OCI-LY3 (cell line): ENCODE data around the gene ARFIP1.

ENCODE experiments used
- CTCF ChIP-seq: fragments of 200-600, 300-600 bp; sonication (generic); IDR thresholded peaks from 2 replicates; pipeline ENCODE4 v1.5.1; 2014; ENCODE audit warnings: antibody characterized with exemption, low read length, low read depth
- EZH2phosphoT487 ChIP-seq: fragments of 200-600 bp; shearing (Covaris generic); IDR thresholded peaks from 2 replicates; pipeline ENCODE4 v1.6.1; 2018; ENCODE audit warnings: antibody characterized with exemption, mixed run types, low read depth

- TF ChIP-seq CTCF (no peak), EZH2phosphoT487 (no peak)
Measured at GRCh38 chr4:152807294-152807829, 27.6 kb downstream of the ARFIP1 start.
